ENCODE data around the gene ICAM1.

The ICAM1 gene

DNA sequence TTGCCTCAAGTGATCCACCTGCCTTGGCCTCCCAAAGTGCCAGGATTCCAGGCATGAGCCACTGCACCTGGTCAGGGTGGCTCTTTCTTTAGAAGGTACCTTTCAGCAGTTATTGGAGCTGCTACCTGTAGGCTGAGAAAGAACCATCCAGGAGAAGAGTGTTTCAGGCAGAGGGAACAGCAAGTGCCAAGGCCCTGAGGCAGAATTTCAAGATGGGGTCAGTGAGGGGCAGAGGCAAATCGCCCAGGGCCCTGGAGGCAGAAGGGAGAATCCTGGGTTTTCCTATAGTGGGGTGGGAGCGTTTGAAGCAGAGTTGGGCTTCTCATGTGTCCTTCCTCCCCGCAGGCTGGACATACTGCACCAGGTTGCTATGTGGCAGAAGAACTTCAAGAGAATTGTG lies 16.7 kb upstream of the ICAM1 start:
- POLR2A ChIA-PET = no interaction called here
- peaks cover 4 to 47% (median 34%) of the 10 kb centered on the region in 4 experiments for H3K36me3 ChIP-seq (ENCODE audit: control insufficient read depth in 4 of 4, insufficient read depth in 4 of 4, low read length in 3 of 4)
- no peaks in the 10 kb centered on the region for H3K9me3 ChIP-seq (ENCODE audit: control extremely low read depth in 1 of 5, control insufficient read depth in 4 of 5, insufficient read depth in 2 of 5, low read depth in 1 of 5, low read length in 4 of 5)
- H3K27ac ChIP-seq (ENCODE audit: insufficient read depth in 1 of 2, low read depth in 1 of 2, low read length in 2 of 2, poor library complexity in 1 of 2, severe bottlenecking in 2 of 2) = no peak overlapping the region
- H3K4me3 ChIP-seq (ENCODE audit: control insufficient read depth in 1 of 7, extremely low read depth in 1 of 7, insufficient read depth in 4 of 7, low read depth in 2 of 7, low read length in 6 of 7) = no peak overlapping the region
- no peak for DNase-seq
- CTCF ChIA-PET = interaction anchor here (3.0 to 20.1 kb wide), 2 partner anchors 16 to 136 kb away, joined by 8 to 542 read pairs; partner anchors contain the start of genes ICAM1 and TYK2
- H3K27me3 ChIP-seq (replicated peaks in 2 of 5; ENCODE audit: control insufficient read depth in 4 of 5, insufficient read depth in 5 of 5, low read length in 4 of 5) = no peaks in the 10 kb centered on the region
- WGBS (ENCODE audit: insufficient coverage) = 100% methylated on average over 2 of the region's 3 CpGs
- peaks cover 5 to 21% (median 17%) of the 10 kb centered on the region in 4 experiments for H3K4me1 ChIP-seq (ENCODE audit: control extremely low read depth in 1 of 4, control insufficient read depth in 4 of 4, insufficient read depth in 4 of 4, low read length in 3 of 4)

DNA sequence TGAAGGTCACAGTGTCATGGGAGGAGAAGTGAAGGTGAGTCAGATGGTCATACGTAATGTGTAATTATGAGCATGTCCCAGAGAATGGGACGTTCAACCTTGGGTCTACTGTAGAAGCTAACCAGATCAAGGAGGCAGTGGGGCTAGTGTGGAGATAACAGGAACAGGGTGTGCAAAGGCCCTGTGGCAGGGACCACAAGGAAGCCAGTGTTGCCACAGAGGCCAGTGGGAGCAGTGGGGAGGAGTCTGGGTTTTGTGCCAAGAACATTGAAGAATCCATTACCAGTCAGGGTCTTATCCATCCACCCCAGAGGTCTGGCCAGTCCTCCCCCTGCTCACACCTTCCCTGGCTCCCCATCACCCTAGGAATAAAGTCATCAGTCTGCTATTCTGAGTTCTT lies 15.6 kb upstream of the ICAM1 start:
- ChIA-PET POLR2A (no interaction called here), CTCF (interaction anchor here (3.0 to 20.1 kb wide), 2 partner anchors 15 to 135 kb away, joined by 8 to 542 read pairs; partner anchors contain the start of genes ICAM1 and TYK2)
- Histone ChIP-seq H3K4me3 (ENCODE audit: control insufficient read depth in 1 of 7, extremely low read depth in 1 of 7, insufficient read depth in 4 of 7, low read depth in 2 of 7, low read length in 6 of 7) (no peak overlapping the region), H3K27ac (ENCODE audit: insufficient read depth in 1 of 2, low read depth in 1 of 2, low read length in 2 of 2, poor library complexity in 1 of 2, severe bottlenecking in 2 of 2) (no peak overlapping the region), H3K4me1 (ENCODE audit: control extremely low read depth in 1 of 4, control insufficient read depth in 4 of 4, insufficient read depth in 4 of 4, low read length in 3 of 4) (peaks cover 5 to 22% (median 17%) of the 10 kb centered on the region in 4 experiments), H3K27me3 (replicated peaks in 2 of 5; ENCODE audit: control insufficient read depth in 4 of 5, insufficient read depth in 5 of 5, low read length in 4 of 5) (no peaks in the 10 kb centered on the region), H3K9me3 (ENCODE audit: control extremely low read depth in 1 of 5, control insufficient read depth in 4 of 5, insufficient read depth in 2 of 5, low read depth in 1 of 5, low read length in 4 of 5) (no peaks in the 10 kb centered on the region), H3K36me3 (ENCODE audit: control insufficient read depth in 4 of 4, insufficient read depth in 4 of 4, low read length in 3 of 4) (peaks cover 4 to 57% (median 40%) of the 10 kb centered on the region in 4 experiments)
- 89% methylated on average over 2 of the region's 2 CpGs for WGBS (ENCODE audit: insufficient coverage)
- no peak for DNase-seq

DNA sequence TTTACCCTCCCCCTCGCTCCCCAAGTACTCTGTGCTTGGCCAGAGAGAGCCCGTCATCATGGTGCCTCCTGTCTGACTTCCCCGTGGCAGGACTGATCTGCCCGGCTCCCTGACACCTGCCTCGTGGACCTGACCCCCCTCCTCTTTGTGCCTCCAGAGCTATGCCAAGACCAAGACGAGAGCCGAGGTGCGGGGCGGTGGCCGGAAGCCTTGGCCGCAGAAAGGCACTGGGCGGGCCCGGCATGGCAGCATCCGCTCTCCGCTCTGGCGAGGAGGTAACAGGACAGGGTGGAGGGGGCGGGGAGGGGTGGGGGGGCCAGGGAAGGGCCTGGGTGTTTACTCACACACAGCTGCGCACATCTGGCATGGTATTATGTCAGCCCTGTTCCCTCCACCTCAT lies 14.4 kb upstream of the ICAM1 start:
- CTCF ChIA-PET = interaction anchor here (0.6 to 20.1 kb wide), 5 partner anchors 13 to 586 kb away, joined by 3 to 542 read pairs (median 3); partner anchors contain the start of genes ICAM1 and TYK2
- Histone ChIP-seq H3K27me3 (replicated peaks in 2 of 5; ENCODE audit: control insufficient read depth in 4 of 5, insufficient read depth in 5 of 5, low read length in 4 of 5) (no peaks in the 10 kb centered on the region), H3K27ac (ENCODE audit: insufficient read depth in 1 of 2, low read depth in 1 of 2, low read length in 2 of 2, poor library complexity in 1 of 2, severe bottlenecking in 2 of 2) (no peak overlapping the region), H3K4me1 (ENCODE audit: control extremely low read depth in 1 of 4, control insufficient read depth in 4 of 4, insufficient read depth in 4 of 4, low read length in 3 of 4) (peaks cover 5 to 19% (median 14%) of the 10 kb centered on the region in 4 experiments), H3K36me3 (ENCODE audit: control insufficient read depth in 4 of 4, insufficient read depth in 4 of 4, low read length in 3 of 4) (peaks cover 4 to 57% (median 40%) of the 10 kb centered on the region in 4 experiments), H3K9me3 (ENCODE audit: control extremely low read depth in 1 of 5, control insufficient read depth in 4 of 5, insufficient read depth in 2 of 5, low read depth in 1 of 5, low read length in 4 of 5) (no peaks in the 10 kb centered on the region), H3K4me3 (ENCODE audit: control insufficient read depth in 1 of 7, extremely low read depth in 1 of 7, insufficient read depth in 4 of 7, low read depth in 2 of 7, low read length in 6 of 7) (no peak overlapping the region)
- POLR2A ChIA-PET = interaction anchor here (0.6 kb wide), 1 partner anchor 124 kb away, joined by 3 read pairs; the partner anchor contains the start of gene TYK2
- no peak for DNase-seq
- 89% methylated on average over 3 of the region's 18 CpGs for WGBS (ENCODE audit: insufficient coverage)

DNA sequence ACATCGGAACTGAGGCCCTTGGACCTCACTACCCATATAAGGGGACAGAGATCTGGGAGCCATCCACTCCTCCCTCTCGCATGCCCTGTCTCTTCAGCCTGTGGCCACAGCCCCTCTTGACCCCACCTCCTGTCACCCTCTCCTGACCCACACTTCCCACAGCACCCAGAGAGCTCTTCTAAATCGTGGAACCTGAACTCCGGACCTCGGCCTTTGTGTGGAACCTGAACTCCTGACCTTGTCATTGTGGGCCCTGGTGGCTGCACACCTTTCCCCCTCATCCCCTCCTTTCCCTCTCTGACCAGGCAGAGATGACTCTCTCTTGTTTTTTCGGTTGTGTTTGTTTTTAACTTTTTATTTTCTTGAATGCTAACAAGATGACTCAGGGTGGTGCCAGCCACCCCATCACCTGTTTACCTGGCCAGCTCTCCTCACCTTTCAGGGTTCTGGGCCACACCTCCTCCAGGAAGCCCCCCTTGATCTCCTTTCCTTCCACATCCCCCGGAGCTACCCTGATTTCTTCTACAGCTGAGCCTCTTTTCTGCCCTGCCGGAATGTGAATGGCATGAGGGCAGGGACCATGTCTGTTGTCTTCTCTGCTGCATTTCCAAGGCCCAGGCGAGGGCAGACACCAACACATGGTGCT lies 13.8 kb upstream of the ICAM1 start:
- no peaks in the 10 kb centered on the region for H3K27me3 ChIP-seq (replicated peaks in 2 of 5; ENCODE audit: control insufficient read depth in 4 of 5, insufficient read depth in 5 of 5, low read length in 4 of 5)
- H3K4me1 ChIP-seq (ENCODE audit: control extremely low read depth in 1 of 4, control insufficient read depth in 4 of 4, insufficient read depth in 4 of 4, low read length in 3 of 4) = peaks cover 5 to 22% (median 15%) of the 10 kb centered on the region in 4 experiments
- H3K9me3 ChIP-seq (ENCODE audit: control extremely low read depth in 1 of 5, control insufficient read depth in 4 of 5, insufficient read depth in 2 of 5, low read depth in 1 of 5, low read length in 4 of 5) = no peaks in the 10 kb centered on the region
- ChIA-PET POLR2A (interaction anchor here (0.5 to 0.6 kb wide), 2 partner anchors 25 to 123 kb away, joined by 3 to 4 read pairs; partner anchors contain the start of gene TYK2), CTCF (interaction anchor here (3.0 to 20.1 kb wide), 2 partner anchors 13 to 133 kb away, joined by 8 to 542 read pairs; partner anchors contain the start of genes ICAM1 and TYK2)
- no peak overlapping the region for H3K4me3 ChIP-seq (ENCODE audit: control insufficient read depth in 1 of 7, extremely low read depth in 1 of 7, insufficient read depth in 4 of 7, low read depth in 2 of 7, low read length in 6 of 7)
- WGBS (ENCODE audit: insufficient coverage) = 96% methylated on average over 5 of the region's 9 CpGs
- H3K27ac ChIP-seq (ENCODE audit: insufficient read depth in 1 of 2, low read depth in 1 of 2, low read length in 2 of 2, poor library complexity in 1 of 2, severe bottlenecking in 2 of 2) = no peak overlapping the region
- H3K36me3 ChIP-seq (ENCODE audit: control insufficient read depth in 4 of 4, insufficient read depth in 4 of 4, low read length in 3 of 4) = peaks cover 4 to 57% (median 40%) of the 10 kb centered on the region in 4 experiments
- no peak for DNase-seq

DNA sequence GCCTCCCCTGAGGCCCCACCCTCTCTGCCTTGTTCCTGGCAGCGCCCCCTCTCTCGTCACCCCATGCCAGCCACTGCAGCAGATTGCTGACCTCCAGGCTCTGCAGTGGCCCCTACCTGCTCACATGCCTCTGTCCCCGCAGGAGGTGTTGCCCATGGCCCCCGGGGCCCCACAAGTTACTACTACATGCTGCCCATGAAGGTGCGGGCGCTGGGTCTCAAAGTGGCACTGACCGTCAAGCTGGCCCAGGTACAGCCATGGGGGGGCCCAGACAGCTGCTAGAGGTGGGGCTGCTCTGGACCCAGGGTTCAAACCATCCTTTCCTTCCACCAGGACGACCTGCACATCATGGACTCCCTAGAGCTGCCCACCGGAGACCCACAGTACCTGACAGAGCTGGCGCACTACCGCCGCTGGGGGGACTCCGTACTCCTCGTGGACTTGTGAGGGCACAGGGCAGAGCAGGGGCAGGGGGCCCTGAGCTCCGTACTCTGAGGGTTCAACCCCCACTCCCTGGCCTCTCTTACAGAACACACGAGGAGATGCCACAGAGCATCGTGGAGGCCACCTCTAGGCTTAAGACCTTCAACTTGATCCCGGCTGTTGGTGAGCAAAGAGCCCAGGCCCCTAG lies 12.7 kb upstream of the ICAM1 start:
- no peak for DNase-seq
- H3K27me3 ChIP-seq (replicated peaks in 2 of 5; ENCODE audit: control insufficient read depth in 4 of 5, insufficient read depth in 5 of 5, low read length in 4 of 5) = no peaks in the 10 kb centered on the region
- peaks cover 0 to 12% (median 5%) of the 10 kb centered on the region in 4 experiments for H3K4me1 ChIP-seq (ENCODE audit: control extremely low read depth in 1 of 4, control insufficient read depth in 4 of 4, insufficient read depth in 4 of 4, low read length in 3 of 4)
- ChIA-PET CTCF (interaction anchor here (0.7 to 20.1 kb wide), 16 partner anchors 9 to 154 kb away, joined by 3 to 542 read pairs (median 4); partner anchors contain the start of genes CDC37, ICAM1, RAVER1 and TYK2), POLR2A (interaction anchor here (0.9 to 1.1 kb wide), 2 partner anchors 13 to 133 kb away, joined by 3 to 6 read pairs; partner anchors contain the start of gene ICAM1)
- no peaks in the 10 kb centered on the region for H3K9me3 ChIP-seq (ENCODE audit: control extremely low read depth in 1 of 5, control insufficient read depth in 4 of 5, insufficient read depth in 2 of 5, low read depth in 1 of 5, low read length in 4 of 5)
- peaks cover 4 to 57% (median 40%) of the 10 kb centered on the region in 4 experiments for H3K36me3 ChIP-seq (ENCODE audit: control insufficient read depth in 4 of 4, insufficient read depth in 4 of 4, low read length in 3 of 4)
- no peak overlapping the region for H3K4me3 ChIP-seq (ENCODE audit: control insufficient read depth in 1 of 7, extremely low read depth in 1 of 7, insufficient read depth in 4 of 7, low read depth in 2 of 7, low read length in 6 of 7)
- H3K27ac ChIP-seq (ENCODE audit: insufficient read depth in 1 of 2, low read depth in 1 of 2, low read length in 2 of 2, poor library complexity in 1 of 2, severe bottlenecking in 2 of 2) = no peak overlapping the region
- 100% methylated on average over 11 of the region's 18 CpGs for WGBS (ENCODE audit: insufficient coverage)

DNA sequence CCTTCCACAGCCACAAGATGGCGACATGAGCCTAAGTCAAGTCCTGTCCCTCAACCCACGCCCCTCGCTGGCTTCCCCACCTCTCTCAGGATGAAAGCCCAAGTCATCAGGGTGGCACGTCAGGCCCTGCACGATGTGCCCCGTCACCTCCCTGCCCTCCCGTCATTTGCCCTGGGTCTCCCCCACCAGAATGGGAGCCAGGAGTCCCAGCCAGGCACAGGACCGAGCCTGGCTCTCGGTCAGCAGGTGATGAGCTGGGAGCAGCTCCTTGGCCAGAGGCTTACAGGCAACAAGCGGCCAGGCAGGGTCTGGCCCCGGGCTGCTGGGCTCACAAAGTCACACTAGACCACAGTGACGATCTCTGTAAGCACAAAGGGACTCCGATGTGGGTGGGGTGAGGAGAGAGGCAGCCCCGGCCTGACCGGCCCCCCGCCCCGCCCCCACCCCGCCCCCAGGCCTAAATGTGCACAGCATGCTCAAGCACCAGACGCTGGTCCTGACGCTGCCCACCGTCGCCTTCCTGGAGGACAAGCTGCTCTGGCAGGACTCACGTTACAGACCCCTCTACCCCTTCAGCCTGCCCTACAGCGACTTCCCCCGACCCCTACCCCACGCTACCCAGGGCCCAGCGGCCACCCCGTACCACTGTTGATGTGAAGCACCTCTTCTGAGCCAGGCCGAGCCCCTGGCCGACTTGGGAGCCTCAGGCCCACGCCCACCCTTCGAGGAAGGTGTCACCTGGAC lies 11.6 kb upstream of the ICAM1 start:
- peaks cover 2 to 50% (median 37%) of the 10 kb centered on the region in 4 experiments for H3K36me3 ChIP-seq (ENCODE audit: control insufficient read depth in 4 of 4, insufficient read depth in 4 of 4, low read length in 3 of 4)
- CTCF ChIA-PET = interaction anchor here (0.7 to 20.1 kb wide), 23 partner anchors 8 to 328 kb away, joined by 3 to 542 read pairs (median 4); partner anchors contain the start of genes CDC37, ICAM1, ICAM4 and ICAM5

More for the DNA sequence above, 11.6 kb upstream of the ICAM1 start:
- peak; percentile 94 to 98 (median 95) for DNase-seq
- Histone ChIP-seq H3K4me3 (ENCODE audit: control insufficient read depth in 1 of 7, extremely low read depth in 1 of 7, insufficient read depth in 4 of 7, low read depth in 2 of 7, low read length in 6 of 7) (no peak overlapping the region), H3K27ac (ENCODE audit: insufficient read depth in 1 of 2, low read depth in 1 of 2, low read length in 2 of 2, poor library complexity in 1 of 2, severe bottlenecking in 2 of 2) (no peak overlapping the region), H3K27me3 (replicated peaks in 2 of 5; ENCODE audit: control insufficient read depth in 4 of 5, insufficient read depth in 5 of 5, low read length in 4 of 5) (no peaks in the 10 kb centered on the region), H3K4me1 (ENCODE audit: control extremely low read depth in 1 of 4, control insufficient read depth in 4 of 4, insufficient read depth in 4 of 4, low read length in 3 of 4) (peaks cover 0 to 12% (median 4%) of the 10 kb centered on the region in 4 experiments), H3K9me3 (ENCODE audit: control extremely low read depth in 1 of 5, control insufficient read depth in 4 of 5, insufficient read depth in 2 of 5, low read depth in 1 of 5, low read length in 4 of 5) (no peaks in the 10 kb centered on the region)
- WGBS (ENCODE audit: insufficient coverage) = 72% methylated on average over 30 of the region's 32 CpGs
- POLR2A ChIA-PET = interaction anchor here (0.6 to 1.2 kb wide), 6 partner anchors 11 to 131 kb away, joined by 3 to 6 read pairs (median 4); partner anchors contain the start of gene ICAM1
